Left ventricle myocardium inferior (tissue), 1 donor: ENCODE measurements around the gene PMVK. TPM values are rescaled to one million over a fixed set of nuclear protein-coding genes. Genes with fewer than 3 reads are reported as not detected.

ENCODE experiments used
- DNase-seq: peaks from one replicate; pipeline ENCODE4 v3.0.0-alpha.2; 2020
- H3K27ac ChIP-seq: fragments of 200-600 bp; replicated peaks from 2 replicates; pipeline ENCODE4 v1.8.0; 2021
- H3K27me3 ChIP-seq: fragments of 200-600 bp; 2 replicates; pipeline ENCODE4 v1.8.0; 2021; ENCODE audit warnings: low read depth
- H3K36me3 ChIP-seq: fragments of 200-600 bp; 2 replicates; pipeline ENCODE4 v1.8.0; 2021
- H3K4me1 ChIP-seq: fragments of 200-600 bp; 2 replicates; pipeline ENCODE4 v1.8.0; 2021
- H3K4me3 ChIP-seq: fragments of 200-600 bp; 2 replicates; pipeline ENCODE4 v1.8.0; 2021; ENCODE audit warnings: mild to moderate bottlenecking, moderate library complexity
- H3K9me3 ChIP-seq: fragments of 200-600 bp; replicated peaks from 2 replicates; pipeline ENCODE4 v1.8.0; 2021
- intact Hi-C: fragments of 100-400 bp; cut with micrococcal nuclease; formaldehyde crosslinking; loops from one replicate; pipeline ENCODE4 v1.11.0; 2022
- total RNA-seq: library from RNA; stranded (reverse); fragmentation: NEBNext Ultra II Directional; extraction: Animal tissue kit (Norgen Biotek cat#: 25700); gene quantifications from one replicate; pipeline ENCODE4 v1.2.1, GENCODE V29; 2021
- TF ChIP-seq, protein P1 (sequence below): fragments of 200-600 bp; IDR thresholded peaks from 2 replicates; pipeline ENCODE4 v1.8.0; 2021; ENCODE audit warnings: antibody characterized with exemption, mild to moderate bottlenecking, borderline replicate concordance
- donor health status: DM: no; HTN: yes; CAD: no; lungs with severe emphysema.

The PMVK gene
- total RNA-seq, 1 donor from 2014 or later = 46.5 TPM

DNA sequence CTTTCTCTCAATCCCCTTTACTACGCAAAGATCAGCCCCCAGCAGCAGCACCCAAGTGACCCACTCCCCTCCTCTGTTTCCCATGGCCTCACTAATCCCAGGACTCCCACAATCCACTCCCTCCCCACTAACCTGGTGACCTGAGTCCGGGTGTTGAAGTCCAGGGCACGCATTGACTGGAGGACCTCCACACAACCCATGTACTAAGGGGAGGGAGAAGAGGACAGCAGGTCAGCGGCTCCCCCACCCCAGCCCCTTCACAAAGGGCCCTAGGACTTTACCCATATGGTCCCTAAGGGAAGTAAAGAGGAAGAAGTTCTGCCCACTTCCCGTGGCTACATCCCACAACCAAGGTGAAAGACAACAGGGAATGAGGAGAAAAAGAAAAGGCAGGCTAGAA, 32.7 kb upstream of the PMVK start:
- Histone ChIP-seq H3K36me3 (peaks cover 49% of the 10 kb centered on the region), H3K27ac (peak overlapping the region; percentile 97), H3K4me3 (peak overlapping the region; percentile 82), H3K27me3 (no peaks in the 10 kb centered on the region), H3K4me1 (peaks cover 74% of the 10 kb centered on the region), H3K9me3 (no peaks in the 10 kb centered on the region)
- intact Hi-C loops = no loop called here
- no peak for DNase-seq
- TF ChIP-seq, protein P1, sequence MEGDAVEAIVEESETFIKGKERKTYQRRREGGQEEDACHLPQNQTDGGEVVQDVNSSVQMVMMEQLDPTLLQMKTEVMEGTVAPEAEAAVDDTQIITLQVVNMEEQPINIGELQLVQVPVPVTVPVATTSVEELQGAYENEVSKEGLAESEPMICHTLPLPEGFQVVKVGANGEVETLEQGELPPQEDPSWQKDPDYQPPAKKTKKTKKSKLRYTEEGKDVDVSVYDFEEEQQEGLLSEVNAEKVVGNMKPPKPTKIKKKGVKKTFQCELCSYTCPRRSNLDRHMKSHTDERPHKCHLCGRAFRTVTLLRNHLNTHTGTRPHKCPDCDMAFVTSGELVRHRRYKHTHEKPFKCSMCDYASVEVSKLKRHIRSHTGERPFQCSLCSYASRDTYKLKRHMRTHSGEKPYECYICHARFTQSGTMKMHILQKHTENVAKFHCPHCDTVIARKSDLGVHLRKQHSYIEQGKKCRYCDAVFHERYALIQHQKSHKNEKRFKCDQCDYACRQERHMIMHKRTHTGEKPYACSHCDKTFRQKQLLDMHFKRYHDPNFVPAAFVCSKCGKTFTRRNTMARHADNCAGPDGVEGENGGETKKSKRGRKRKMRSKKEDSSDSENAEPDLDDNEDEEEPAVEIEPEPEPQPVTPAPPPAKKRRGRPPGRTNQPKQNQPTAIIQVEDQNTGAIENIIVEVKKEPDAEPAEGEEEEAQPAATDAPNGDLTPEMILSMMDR = no peak

GRCh38 chr1:154968731-154969130, 32.2 kb upstream of the PMVK start:
- Histone ChIP-seq H3K4me1 (peaks cover 70% of the 10 kb centered on the region), H3K27ac (peak overlapping the region; percentile 97), H3K9me3 (no peaks in the 10 kb centered on the region), H3K36me3 (peaks cover 54% of the 10 kb centered on the region), H3K27me3 (no peaks in the 10 kb centered on the region), H3K4me3 (no peak overlapping the region)
- DNase-seq = no peak
- TF ChIP-seq, protein P1 = no peak
- intact Hi-C loops = no loop called here

DNA sequence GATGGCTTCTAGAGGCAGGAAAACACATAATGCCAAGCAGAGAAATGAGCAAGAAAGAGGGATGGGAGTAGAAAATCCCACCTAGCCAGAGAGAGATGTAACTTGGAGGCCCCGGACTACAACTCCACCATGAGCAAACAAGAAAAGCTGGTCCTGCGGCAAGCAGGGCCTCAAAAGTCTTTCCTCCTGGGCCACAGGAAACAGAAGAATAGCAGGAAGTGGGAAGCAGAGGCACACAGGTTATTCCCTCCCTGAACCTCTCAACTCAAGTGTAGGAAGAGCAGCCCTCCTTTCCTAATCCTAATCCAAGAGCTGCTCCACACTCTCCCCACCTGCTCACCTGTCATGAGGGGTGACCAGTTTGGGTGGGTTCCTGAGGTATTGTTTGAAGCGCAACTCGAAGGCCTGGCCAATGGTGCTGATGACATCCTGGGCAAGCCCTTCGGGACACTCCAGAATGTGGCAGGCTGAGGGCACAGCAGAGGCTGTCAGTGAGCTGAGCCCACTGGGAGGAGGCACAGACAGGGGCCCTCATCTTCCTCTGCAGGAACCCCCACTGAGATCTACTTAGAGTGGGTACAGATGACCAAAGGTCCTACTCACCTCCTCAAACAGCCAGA, 30.9 kb upstream of the PMVK start:
- H3K4me1 ChIP-seq = peaks cover 70% of the 10 kb centered on the region
- no peaks in the 10 kb centered on the region for H3K9me3 ChIP-seq
- no peak for DNase-seq
- intact Hi-C loops = no loop called here
- TF ChIP-seq, protein P1 = no peak
- peak overlapping the region; percentile 64 for H3K27ac ChIP-seq
- H3K4me3 ChIP-seq = no peak overlapping the region
- no peaks in the 10 kb centered on the region for H3K27me3 ChIP-seq
- H3K36me3 ChIP-seq = peaks cover 62% of the 10 kb centered on the region

GRCh38 chr1:154966111-154966510, 29.6 kb upstream of the PMVK start:
- DNase-seq = no peak
- no peaks in the 10 kb centered on the region for H3K9me3 ChIP-seq
- TF ChIP-seq, protein P1 = no peak
- intact Hi-C loops = no loop called here
- peak overlapping the region; percentile 64 for H3K27ac ChIP-seq
- no peak overlapping the region for H3K4me3 ChIP-seq
- H3K4me1 ChIP-seq = peaks cover 70% of the 10 kb centered on the region
- no peaks in the 10 kb centered on the region for H3K27me3 ChIP-seq
- H3K36me3 ChIP-seq = peaks cover 62% of the 10 kb centered on the region

GRCh38 chr1:154964359-154964758, 27.8 kb upstream of the PMVK start:
- TF ChIP-seq, protein P1 = no peak
- H3K4me1 ChIP-seq = peaks cover 64% of the 10 kb centered on the region

More at GRCh38 chr1:154964359-154964758, 27.8 kb upstream of the PMVK start:
- no peaks in the 10 kb centered on the region for H3K9me3 ChIP-seq
- no peak for DNase-seq
- H3K27me3 ChIP-seq = no peaks in the 10 kb centered on the region
- no peak overlapping the region for H3K4me3 ChIP-seq
- intact Hi-C loops = no loop called here
- H3K27ac ChIP-seq = no peak overlapping the region
- H3K36me3 ChIP-seq = peaks cover 67% of the 10 kb centered on the region
